Gastrocnemius medialis (tissue), 4 donors: ENCODE measurements around the gene MAP3K5.

Experiments used
- CTCF ChIP-seq, 5 experiments: fragments of 450-650 bp in 3 of 5; fragments of 200-600 bp in 2 of 5; sonication (generic) in 2 of 5; IDR thresholded peaks in 4 of 5; conservative IDR thresholded peaks in 1 of 5; 1 replicate in 4 of 5; 2 replicates in 1 of 5; pipeline ENCODE4 v1.5.1; 2016 to 2019; ENCODE audit warnings: antibody characterized with exemption in 5 of 5, mild to moderate bottlenecking in 3 of 5, moderate library complexity in 3 of 5
- POLR2A ChIP-seq, 2 donors: fragments of 450-650 bp; IDR thresholded peaks; one replicate each; pipeline ENCODE4 v1.6.1; 2017; ENCODE audit warnings: antibody characterized with exemption in 2 of 2, mild to moderate bottlenecking in 2 of 2, moderate library complexity in 2 of 2

GRCh38 chr6:136571496-136571895 lies 220.8 kb downstream of the MAP3K5 start:
- no peak for TF ChIP-seq CTCF (IDR thresholded peaks at IDR 0.05 in 4 of 5, conservative IDR thresholded peaks at IDR 0.05 in 1 of 5)
- no peak for TF ChIP-seq POLR2A (IDR thresholded peaks at IDR 0.05)
